ENCODE results near the gene TRAF3IP1. TPM values are rescaled to one million over a fixed set of nuclear protein-coding genes. Genes with fewer than 3 reads are reported as not detected.
"Not testable (repeated sequence)": the region's sequence is repeated elsewhere in the genome, so short reads cannot be mapped to it uniquely, and the experiment has no call there.

The TRAF3IP1 gene
- total RNA-seq, 1 donor from 2014 or later, result 19.3 TPM

DNA sequence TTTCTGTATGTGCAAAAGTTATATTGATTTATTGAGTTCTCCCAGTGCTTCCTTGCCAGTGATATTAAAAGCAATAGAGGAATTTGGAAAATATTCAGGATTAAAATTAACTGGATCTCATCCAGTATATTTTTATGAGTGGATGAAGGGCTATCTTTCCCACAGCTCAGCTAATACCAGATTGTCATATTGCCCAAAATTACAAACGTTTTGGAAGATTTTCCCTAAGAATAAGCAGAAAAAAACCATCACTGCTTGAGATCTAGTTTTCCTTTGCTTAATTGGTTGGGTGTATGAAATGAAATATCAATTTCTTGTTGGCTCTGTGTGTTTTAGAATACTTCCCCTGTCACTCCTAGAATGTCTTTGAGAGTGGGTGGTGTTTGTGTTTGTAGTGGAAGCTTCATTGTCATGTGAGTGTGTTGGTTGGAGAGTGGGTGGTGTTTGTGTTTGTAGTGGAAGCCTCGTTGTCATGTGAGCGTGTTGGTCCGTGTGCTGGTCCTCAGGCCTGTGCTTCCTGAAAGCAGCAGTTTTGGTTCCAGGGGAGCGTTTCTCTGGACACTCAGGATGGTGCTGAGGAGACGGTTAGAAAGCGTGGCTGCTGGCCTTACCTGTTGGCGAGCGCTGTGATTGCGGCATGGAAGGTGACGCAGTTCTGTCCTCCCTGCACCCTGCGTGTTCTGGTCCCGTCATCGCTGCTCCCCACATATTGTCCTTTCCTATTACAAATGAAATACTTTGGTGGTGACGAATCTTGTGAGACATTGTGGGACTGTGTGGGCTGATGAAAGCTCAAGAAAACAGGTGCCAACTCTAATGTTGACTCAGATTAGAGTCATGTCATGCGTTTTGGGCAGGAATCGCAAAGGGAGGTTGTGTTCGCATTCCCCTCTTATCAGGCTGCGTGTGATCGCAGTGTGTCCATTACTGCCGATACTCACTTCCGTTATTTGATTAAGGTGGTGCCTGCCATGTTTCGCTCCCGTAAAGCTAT lies 118.8 kb downstream of the TRAF3IP1 start:
- Mint-ChIP-seq H3K27ac (ENCODE audit: unreplicated experiment) (no peak overlapping the region), H3K4me1 (peaks cover 26% of the 10 kb centered on the region), H3K36me3 (ENCODE audit: low read depth) (peaks cover 5% of the 10 kb centered on the region), H3K4me3 (no peak overlapping the region), H3K9me3 (no peaks in the 10 kb centered on the region), H3K27me3 (ENCODE audit: low read depth) (no peaks in the 10 kb centered on the region)
- TF ChIP-seq CTCF (conservative IDR thresholded peaks at IDR 0.05), result no peak
- no peak for DNase-seq (ENCODE audit: low read depth, low spot score)

GRCh38 chr2:238439917-238440316 lies 119.6 kb downstream of the TRAF3IP1 start:
- H3K27ac Mint-ChIP-seq (ENCODE audit: unreplicated experiment), result no peak overlapping the region
- no peak for TF ChIP-seq CTCF (conservative IDR thresholded peaks at IDR 0.05)
- H3K4me1 Mint-ChIP-seq, result peaks cover 22% of the 10 kb centered on the region
- H3K36me3 Mint-ChIP-seq (ENCODE audit: low read depth), result peaks cover 2% of the 10 kb centered on the region
- DNase-seq (ENCODE audit: low read depth, low spot score), result no peak
- no peaks in the 10 kb centered on the region for H3K9me3 Mint-ChIP-seq
- H3K4me3 Mint-ChIP-seq, result no peak overlapping the region
- no peaks in the 10 kb centered on the region for H3K27me3 Mint-ChIP-seq (ENCODE audit: low read depth)

GRCh38 chr2:238440331-238440730 lies 120.0 kb downstream of the TRAF3IP1 start:
- H3K4me3 Mint-ChIP-seq, result no peak overlapping the region
- H3K4me1 Mint-ChIP-seq, result peaks cover 26% of the 10 kb centered on the region
- H3K27me3 Mint-ChIP-seq (ENCODE audit: low read depth), result no peaks in the 10 kb centered on the region
- H3K27ac Mint-ChIP-seq (ENCODE audit: unreplicated experiment), result no peak overlapping the region
- H3K9me3 Mint-ChIP-seq, result no peaks in the 10 kb centered on the region
- TF ChIP-seq CTCF (conservative IDR thresholded peaks at IDR 0.05), result no peak
- no peak for DNase-seq (ENCODE audit: low read depth, low spot score)
- peaks cover 5% of the 10 kb centered on the region for H3K36me3 Mint-ChIP-seq (ENCODE audit: low read depth)

DNA sequence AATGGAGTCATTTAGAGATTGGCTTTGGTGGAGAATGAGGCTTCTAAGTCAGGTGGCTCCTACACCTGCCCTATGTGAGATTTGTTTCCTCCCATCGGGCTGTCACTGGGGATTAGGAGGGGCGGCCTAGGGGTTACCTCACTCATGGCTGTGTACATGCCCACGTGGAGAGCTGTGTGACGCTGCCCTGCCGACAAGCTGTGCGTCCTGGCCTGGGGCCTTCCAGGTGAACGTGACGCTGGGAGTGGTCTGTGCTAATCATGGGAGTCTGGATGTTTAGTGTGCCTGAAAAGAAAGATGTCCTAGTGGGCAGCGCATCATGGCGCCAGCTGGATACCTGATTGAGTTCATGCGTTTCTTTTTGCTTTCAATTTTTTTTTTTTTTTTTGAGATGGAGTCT lies 120.4 kb downstream of the TRAF3IP1 start:
- DNase-seq (ENCODE audit: low read depth, low spot score), result no peak
- no peak overlapping the region for H3K27ac Mint-ChIP-seq (ENCODE audit: unreplicated experiment)
- no peak overlapping the region for H3K4me3 Mint-ChIP-seq
- peaks cover 8% of the 10 kb centered on the region for H3K36me3 Mint-ChIP-seq (ENCODE audit: low read depth)
- peaks cover 26% of the 10 kb centered on the region for H3K4me1 Mint-ChIP-seq
- H3K27me3 Mint-ChIP-seq (ENCODE audit: low read depth), result no peaks in the 10 kb centered on the region
- no peaks in the 10 kb centered on the region for H3K9me3 Mint-ChIP-seq
- no peak for TF ChIP-seq CTCF (conservative IDR thresholded peaks at IDR 0.05)

- H3K36me3 Mint-ChIP-seq (ENCODE audit: low read depth), result peaks cover 9% of the 10 kb centered on the region
- no peak overlapping the region for H3K4me3 Mint-ChIP-seq
- H3K27ac Mint-ChIP-seq (ENCODE audit: unreplicated experiment), result no peak overlapping the region
- no peaks in the 10 kb centered on the region for H3K9me3 Mint-ChIP-seq
- DNase-seq (ENCODE audit: low read depth, low spot score), result peak; percentile 43
- H3K4me1 Mint-ChIP-seq, result peaks cover 26% of the 10 kb centered on the region
- no peaks in the 10 kb centered on the region for H3K27me3 Mint-ChIP-seq (ENCODE audit: low read depth)
- no peak for TF ChIP-seq CTCF (conservative IDR thresholded peaks at IDR 0.05)
Measured at GRCh38 chr2:238441262-238442114, 121.2 kb downstream of the TRAF3IP1 start.

DNA sequence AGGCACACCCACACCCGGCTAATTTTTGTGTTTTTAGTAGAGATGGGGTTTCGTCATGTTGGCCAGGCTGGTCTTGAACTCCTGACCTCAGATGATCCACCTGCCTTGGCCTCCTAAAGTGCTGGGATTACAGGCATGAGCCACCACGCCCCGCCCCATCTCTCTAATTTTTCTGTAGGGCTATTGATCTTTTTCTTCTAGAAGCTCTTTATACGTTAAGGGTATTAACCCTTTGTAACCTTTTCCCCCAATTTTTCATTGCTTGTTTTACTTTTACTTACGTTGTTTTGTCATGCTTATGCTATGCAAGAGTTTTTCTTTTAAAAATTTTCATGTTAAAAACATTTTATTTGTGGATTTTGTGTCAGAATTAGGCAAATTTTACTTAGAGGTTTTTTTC lies 121.9 kb downstream of the TRAF3IP1 start:
- H3K4me1 Mint-ChIP-seq, result peaks cover 26% of the 10 kb centered on the region
- H3K4me3 Mint-ChIP-seq; DNase-seq (ENCODE audit: low read depth, low spot score); H3K27me3 Mint-ChIP-seq (ENCODE audit: low read depth); H3K36me3 Mint-ChIP-seq (ENCODE audit: low read depth); H3K27ac Mint-ChIP-seq (ENCODE audit: unreplicated experiment); H3K9me3 Mint-ChIP-seq: not testable (repeated sequence)
